IMR-90 (cell line): Measurements from ENCODE around the gene TUBA3D. TPM values are rescaled to one million over a fixed set of nuclear protein-coding genes. Genes with fewer than 3 reads are reported as not detected.
"Not testable (repeated sequence)": the region's sequence is repeated elsewhere in the genome, so short reads cannot be mapped to it uniquely, and the experiment has no call there.

Experiments used
- ATAC-seq: fragments of 200-7000 bp; cut with Tn5 transposase; 2 replicates; pipeline ENCODE4 v1.9.1; 2020; ENCODE audit warnings: low read depth, mild to moderate bottlenecking, moderate library complexity
- BruUV-seq: library from RNA; stranded (reverse); fragments of 400-500 nt; replicated peaks from 2 replicates; lab custom pipeline; 2021; lab: Mats Ljungman, UMichigan
- CTCF ChIA-PET: fragments of 300-600 bp; formaldehyde crosslinking; extraction: SDS; loops from one replicate; lab custom pipeline; 2021; ENCODE audit warnings: antibody characterized with exemption; lab: Yijun Ruan, JAX
- POLR2A ChIA-PET: fragments of 300-600 bp; sonication (Branson Sonifier 250); formaldehyde crosslinking; loops from one replicate; lab custom pipeline; 2022; ENCODE audit warnings: antibody characterized with exemption; ENCODE audit not compliant: unreplicated experiment; lab: Charles Lee
- DNase-seq: peaks from one replicate; pipeline ENCODE4 v3.0.0; 2013
- H2AFZ ChIP-seq: replicated peaks from 2 replicates; pipeline ENCODE3; 2013; ENCODE audit warnings: low read length, mild to moderate bottlenecking; ENCODE audit not compliant: poor library complexity
- H2AK5ac ChIP-seq: 2 replicates; pipeline ENCODE4 v1.6.1; 2013; ENCODE audit warnings: low read depth, low read length, inconsistent platforms
- H2AK9ac ChIP-seq: replicated peaks from 2 replicates; pipeline ENCODE3; 2013; ENCODE audit warnings: mild to moderate bottlenecking, low read depth, low read length, moderate library complexity; ENCODE audit not compliant: poor library complexity
- H2BK120ac ChIP-seq: 2 replicates; pipeline ENCODE4 v1.6.1; 2013; ENCODE audit warnings: low read depth, low read length, inconsistent platforms
- H2BK15ac ChIP-seq: 3 replicates; pipeline ENCODE4 v1.6.1; 2013; ENCODE audit warnings: low read depth, low read length, inconsistent platforms
- H2BK20ac ChIP-seq: 2 replicates; pipeline ENCODE4 v1.6.1; 2013; ENCODE audit warnings: low read depth, mild to moderate bottlenecking, inconsistent platforms, low read length, moderate library complexity
- H2BK5ac ChIP-seq: 2 replicates; pipeline ENCODE4 v1.6.1; 2013; ENCODE audit warnings: mild to moderate bottlenecking, low read depth, low read length, inconsistent platforms; ENCODE audit not compliant: poor library complexity, severe bottlenecking
- H3K14ac ChIP-seq: replicated peaks from 2 replicates; pipeline ENCODE4 v1.6.1; 2013; ENCODE audit warnings: low read depth, low read length, inconsistent platforms
- H3K18ac ChIP-seq: 2 replicates; pipeline ENCODE4 v1.6.1; 2013; ENCODE audit warnings: low read depth, low read length, control low read depth
- H3K23ac ChIP-seq: 2 replicates; pipeline ENCODE4 v1.6.1; 2013; ENCODE audit warnings: low read depth, low read length, inconsistent platforms
- H3K27ac ChIP-seq: 2 replicates; pipeline ENCODE4 v1.5.1; 2013; ENCODE audit warnings: mild to moderate bottlenecking, control low read depth, low read length; ENCODE audit not compliant: insufficient read depth
- H3K27me3 ChIP-seq: 2 replicates; pipeline ENCODE4 v1.6.1; 2013; ENCODE audit warnings: low read length; ENCODE audit not compliant: control insufficient read depth, insufficient read depth
- H3K36me3 ChIP-seq: 2 replicates; pipeline ENCODE4 v1.6.1; 2013; ENCODE audit warnings: low read length, mixed read lengths; ENCODE audit not compliant: control insufficient read depth, insufficient read depth
- H3K4ac ChIP-seq: 2 replicates; pipeline ENCODE4 v1.6.1; 2013; ENCODE audit warnings: low read depth, low read length, inconsistent platforms
- H3K4me1 ChIP-seq: 2 replicates; pipeline ENCODE4 v1.6.1; 2013; ENCODE audit warnings: low read length, mixed read lengths; ENCODE audit not compliant: control insufficient read depth, insufficient read depth
- H3K4me2 ChIP-seq: 2 replicates; pipeline ENCODE4 v1.6.1; 2013; ENCODE audit warnings: low read depth, mild to moderate bottlenecking, control low read depth, low read length, moderate library complexity
- H3K4me3 ChIP-seq: 2 replicates; pipeline ENCODE4 v1.5.1; 2013; ENCODE audit warnings: low read depth, mild to moderate bottlenecking, control low read depth, low read length, moderate library complexity; ENCODE audit not compliant: insufficient read depth
- H3K56ac ChIP-seq: 2 replicates; pipeline ENCODE4 v1.6.1; 2013; ENCODE audit warnings: low read length, inconsistent platforms; ENCODE audit not compliant: insufficient read depth; ENCODE audit errors: extremely low read depth
- H3K79me1 ChIP-seq, 2 experiments: 2 replicates each; pipeline ENCODE4 v1.6.1; 2013; ENCODE audit warnings: low read length in 2 of 2, inconsistent platforms in 1 of 2, low read depth in 1 of 2
- H3K9ac ChIP-seq: 2 replicates; pipeline ENCODE4 v1.6.1; 2013; ENCODE audit warnings: low read depth, low read length, control low read depth
- H3K9me1 ChIP-seq: 2 replicates; pipeline ENCODE4 v1.6.1; 2013; ENCODE audit warnings: low read length, inconsistent platforms; ENCODE audit not compliant: insufficient read depth
- H3K9me3 ChIP-seq: 2 replicates; pipeline ENCODE4 v1.6.1; 2013; ENCODE audit warnings: low read length; ENCODE audit not compliant: control insufficient read depth, insufficient read depth
- H4K20me1 ChIP-seq: 2 replicates; pipeline ENCODE4 v1.6.1; 2013; ENCODE audit warnings: low read length, inconsistent platforms; ENCODE audit not compliant: insufficient read depth
- H4K5ac ChIP-seq: 2 replicates; pipeline ENCODE4 v1.6.1; 2013; ENCODE audit warnings: mild to moderate bottlenecking, low read depth, low read length, control low read depth
- H4K8ac ChIP-seq, 2 experiments: 2 replicates each; pipeline ENCODE4 v1.6.1; 2013; ENCODE audit warnings: low read depth in 2 of 2, low read length in 2 of 2, control low read depth in 1 of 2, inconsistent platforms in 1 of 2
- H4K91ac ChIP-seq: 2 replicates; pipeline ENCODE4 v1.6.1; 2013; ENCODE audit warnings: low read depth, low read length, inconsistent platforms; ENCODE audit not compliant: insufficient read depth
- WGBS, 2 experiments: methylation state at CpG; one replicate each; pipeline versions ENCODE4 v1.1.5 to v1.1.7; 2013; ENCODE audit warnings: missing lambda C conversion rate in 2 of 2; ENCODE audit not compliant: insufficient read length in 1 of 2; ENCODE audit errors: extremely low coverage in 2 of 2; 5-methylcytosine and 5-hydroxymethylcytosine counted together
- dilution Hi-C: fragments of 300-500 bp; cut with HindIII; formaldehyde crosslinking; loops from one replicate; pipeline ENCODE4 v1.14.3; 2018; ENCODE audit warnings: low sequenced_read_pairs; ENCODE audit not compliant: unreplicated experiment
- in situ Hi-C: fragments of 300-500 bp; cut with MboI; formaldehyde crosslinking; loops from 3 replicates; pipeline ENCODE4 v1.14.3; 2019; ENCODE audit warnings: low sequenced_read_pairs, inconsistent platforms, mixed read lengths
- intact Hi-C: fragments of 100-400 bp; cut with micrococcal nuclease; formaldehyde crosslinking; loops from 2 replicates; pipeline ENCODE4 v1.10.0; 2022
- polyA plus RNA-seq, 3 experiments: library from polyadenylated mRNA; depleted of rRNA; stranded (reverse); fragments of >200 nt; gene quantifications; 2 replicates each; pipeline ENCODE4 v1.2.3, GENCODE V29; 2012; ENCODE audit warnings: low replicate concordance in 1 of 3
- total RNA-seq: library from RNA; depleted of rRNA; stranded (reverse); fragments of >200 nt; gene quantifications from 2 replicates; pipeline ENCODE4 v1.2.3, GENCODE V29; 2012

TUBA3D gene
- total and polyA plus RNA-seq, 2 of the 4 experiments (the other 2 are of a cell fraction) = not detected

GRCh38 chr2:131484906-131485460, 9.1 kb downstream of the TUBA3D start:
- POLR2A ChIA-PET, H3K9ac ChIP-seq, H2BK120ac ChIP-seq, H3K56ac ChIP-seq, H2AFZ ChIP-seq, H3K4ac ChIP-seq, H2BK20ac ChIP-seq, H2BK15ac ChIP-seq, H3K4me3 ChIP-seq, dilution Hi-C loops, H3K18ac ChIP-seq, intact Hi-C loops, H3K9me1 ChIP-seq, ATAC-seq, H3K14ac ChIP-seq, DNase-seq, H3K4me1 ChIP-seq, H3K23ac ChIP-seq, H3K9me3 ChIP-seq, in situ Hi-C loops, H3K36me3 ChIP-seq, H2BK5ac ChIP-seq, CTCF ChIA-PET, BruUV-seq, H3K27ac ChIP-seq, H2AK9ac ChIP-seq, H3K4me2 ChIP-seq, H4K91ac ChIP-seq, H2AK5ac ChIP-seq, H4K20me1 ChIP-seq, H4K8ac ChIP-seq, H3K27me3 ChIP-seq, H4K5ac ChIP-seq: not testable (repeated sequence)
- 81% methylated on average over 2 of the region's 11 CpGs; no CpG with 5 or more reads in 1 of the 2 experiments for WGBS, 2 experiments
- peaks cover 0 to 13% of the 10 kb centered on the region in 2 experiments; a peak in 1 of 4 replicates for H3K79me1 ChIP-seq

- peaks cover 0 to 25% of the 10 kb centered on the region in 2 experiments; a peak in 1 of 4 replicates for H3K79me1 ChIP-seq
- dilution Hi-C loops, H3K27ac ChIP-seq, H2BK20ac ChIP-seq, H2AFZ ChIP-seq, H4K8ac ChIP-seq, H3K36me3 ChIP-seq, intact Hi-C loops, H3K4me1 ChIP-seq, H3K14ac ChIP-seq, CTCF ChIA-PET, H3K23ac ChIP-seq, BruUV-seq, H3K4me3 ChIP-seq, H3K56ac ChIP-seq, H4K5ac ChIP-seq, H4K20me1 ChIP-seq, H3K9me3 ChIP-seq, H2BK5ac ChIP-seq, H2BK120ac ChIP-seq, H2AK9ac ChIP-seq, H2AK5ac ChIP-seq, POLR2A ChIA-PET, H3K4me2 ChIP-seq, H3K9me1 ChIP-seq, DNase-seq, H3K9ac ChIP-seq, H4K91ac ChIP-seq, H2BK15ac ChIP-seq, H3K18ac ChIP-seq, ATAC-seq, H3K4ac ChIP-seq, in situ Hi-C loops, H3K27me3 ChIP-seq: not testable (repeated sequence)
- 97% methylated on average over 5 of the region's 14 CpGs; no CpG with 5 or more reads in 1 of the 2 experiments for WGBS, 2 experiments
Observed at GRCh38 chr2:131486201-131486902, 10.4 kb downstream of the TUBA3D start.
